Calu3 (cell line): ENCODE data around the gene ADD2. TPM values are rescaled to one million over a fixed set of nuclear protein-coding genes. Genes with fewer than 3 reads are reported as not detected.
"Not testable (repeated sequence)": the region's sequence is repeated elsewhere in the genome, so short reads cannot be mapped to it uniquely, and the experiment has no call there.

Experiments
- BruUV-seq: library from RNA; stranded (reverse); fragments of 400-500 nt; replicated peaks from 2 replicates; lab custom pipeline; 2021; lab: Mats Ljungman, UMichigan
- CTCF ChIA-PET: fragments of 300-600 bp; sonication (Branson Sonifier 250); formaldehyde crosslinking; loops from one replicate; lab custom pipeline; 2022; ENCODE audit warnings: antibody characterized with exemption; lab: Charles Lee
- DNase-seq: peaks from one replicate; pipeline ENCODE4 v3.0.0; 2022
- H3K27ac Mint-ChIP-seq: one replicate; pipeline ENCODE4 v1.8.0; 2022; ENCODE audit warnings: mixed read lengths; ENCODE audit not compliant: unreplicated experiment
- H3K27me3 Mint-ChIP-seq: one replicate; pipeline ENCODE4 v1.8.0; 2022; ENCODE audit warnings: mixed read lengths; ENCODE audit not compliant: unreplicated experiment
- H3K36me3 Mint-ChIP-seq: one replicate; pipeline ENCODE4 v1.8.0; 2022; ENCODE audit warnings: mild to moderate bottlenecking, moderate library complexity, mixed read lengths; ENCODE audit not compliant: insufficient read depth, unreplicated experiment
- H3K4me1 Mint-ChIP-seq: one replicate; pipeline ENCODE4 v1.8.0; 2022; ENCODE audit warnings: mild to moderate bottlenecking, low read depth, mixed read lengths; ENCODE audit not compliant: unreplicated experiment
- H3K4me3 Mint-ChIP-seq: one replicate; pipeline ENCODE4 v1.8.0; 2022; ENCODE audit warnings: mild to moderate bottlenecking, low read depth, moderate library complexity, mixed read lengths; ENCODE audit not compliant: unreplicated experiment
- H3K9me3 Mint-ChIP-seq: one replicate; pipeline ENCODE4 v1.8.0; 2022; ENCODE audit warnings: low read depth, mixed read lengths; ENCODE audit not compliant: unreplicated experiment
- CTCF ChIP-seq: fragments of 200-600 bp; IDR thresholded peaks from one replicate; pipeline ENCODE4 v1.8.0; 2022; ENCODE audit warnings: antibody characterized with exemption; ENCODE audit not compliant: unreplicated experiment
- intact Hi-C: fragments of 100-400 bp; cut with micrococcal nuclease; formaldehyde crosslinking; loops from one replicate; pipeline ENCODE4 v1.10.0; 2022; ENCODE audit not compliant: unreplicated experiment
- total RNA-seq: library from RNA; stranded (reverse); gene quantifications from 2 replicates; pipeline ENCODE4 v1.2.3, GENCODE V29; 2022

The ADD2 gene
- total RNA-seq, 1 experiment from 2014 or later = 0.14 TPM

GRCh38 chr2:70655786-70656185 lies 112.2 kb downstream of the ADD2 start:
- Mint-ChIP-seq H3K9me3 (no peaks in the 10 kb centered on the region), H3K27me3 (peaks cover 98% of the 10 kb centered on the region), H3K4me3 (no peak overlapping the region), H3K4me1 (no peaks in the 10 kb centered on the region), H3K36me3 (no peaks in the 10 kb centered on the region), H3K27ac (no peak overlapping the region)
- CTCF ChIA-PET = interaction anchor here (0.7 to 1.2 kb wide), 6 partner anchors 11 to 213 kb away, joined by 3 to 4 read pairs (median 3); no protein-coding TSS in a partner anchor
- no peak for DNase-seq
- TF ChIP-seq CTCF = no peak
- no TSS peak for BruUV-seq
- intact Hi-C loops = loop anchor here (2.0 to 5.0 kb wide), 2 partner anchors 129 to 207 kb away; no protein-coding TSS in a partner anchor

- DNase-seq = peak; percentile 14
Measured at GRCh38 chr2:70655211-70655610, 112.8 kb downstream of the ADD2 start.

GRCh38 chr2:70651727-70652126 lies 116.3 kb downstream of the ADD2 start:
- intact Hi-C loops = no loop called here
- H3K36me3 Mint-ChIP-seq = no peaks in the 10 kb centered on the region
- DNase-seq = no peak
- no peaks in the 10 kb centered on the region for H3K9me3 Mint-ChIP-seq
- no peak overlapping the region for H3K27ac Mint-ChIP-seq
- H3K27me3 Mint-ChIP-seq = peaks cover 74% of the 10 kb centered on the region
- no peak overlapping the region for H3K4me3 Mint-ChIP-seq
- no TSS peak for BruUV-seq
- H3K4me1 Mint-ChIP-seq = no peaks in the 10 kb centered on the region
- CTCF ChIA-PET = interaction anchor here (0.6 kb wide), 1 partner anchor 1717 kb away, joined by 3 read pairs; no protein-coding TSS in a partner anchor
- no peak for TF ChIP-seq CTCF

More at GRCh38 chr2:70655211-70655610, 112.8 kb downstream of the ADD2 start:
- not testable (repeated sequence) for H3K4me1 Mint-ChIP-seq, H3K4me3 Mint-ChIP-seq, BruUV-seq, H3K36me3 Mint-ChIP-seq, H3K27ac Mint-ChIP-seq, H3K9me3 Mint-ChIP-seq
- peaks cover 98% of the 10 kb centered on the region for H3K27me3 Mint-ChIP-seq
- CTCF ChIA-PET = interaction anchor here (0.7 to 1.1 kb wide), 5 partner anchors 10 to 213 kb away, joined by 3 to 4 read pairs (median 3); no protein-coding TSS in a partner anchor
- peak; percentile 36 for TF ChIP-seq CTCF
- intact Hi-C loops = loop anchor here (2.0 to 5.0 kb wide), 2 partner anchors 130 to 207 kb away; no protein-coding TSS in a partner anchor

- intact Hi-C loops = no loop called here
- H3K27me3 Mint-ChIP-seq = peaks cover 67% of the 10 kb centered on the region
- CTCF ChIA-PET = interaction anchor here (0.6 kb wide), 2 partner anchors 275 to 1716 kb away, joined by 3 read pairs; no protein-coding TSS in a partner anchor
Measured at GRCh38 chr2:70651014-70651413, 117.0 kb downstream of the ADD2 start.

More at GRCh38 chr2:70651014-70651413, 117.0 kb downstream of the ADD2 start:
- no peak for DNase-seq
- Mint-ChIP-seq H3K36me3 (no peaks in the 10 kb centered on the region), H3K4me3 (no peak overlapping the region), H3K9me3 (no peaks in the 10 kb centered on the region), H3K27ac (no peak overlapping the region), H3K4me1 (no peaks in the 10 kb centered on the region)
- no TSS peak for BruUV-seq
- TF ChIP-seq CTCF = no peak
